HG02642 (cell line): ENCODE data around the gene APOE.

Experiments
- ATAC-seq: cut with Tn5 transposase; IDR thresholded peaks from one replicate; pipeline ENCODE4 v1.9.1; 2021; ENCODE audit warnings: mild to moderate bottlenecking; ENCODE audit not compliant: unreplicated experiment, poor library complexity

The APOE gene

DNA sequence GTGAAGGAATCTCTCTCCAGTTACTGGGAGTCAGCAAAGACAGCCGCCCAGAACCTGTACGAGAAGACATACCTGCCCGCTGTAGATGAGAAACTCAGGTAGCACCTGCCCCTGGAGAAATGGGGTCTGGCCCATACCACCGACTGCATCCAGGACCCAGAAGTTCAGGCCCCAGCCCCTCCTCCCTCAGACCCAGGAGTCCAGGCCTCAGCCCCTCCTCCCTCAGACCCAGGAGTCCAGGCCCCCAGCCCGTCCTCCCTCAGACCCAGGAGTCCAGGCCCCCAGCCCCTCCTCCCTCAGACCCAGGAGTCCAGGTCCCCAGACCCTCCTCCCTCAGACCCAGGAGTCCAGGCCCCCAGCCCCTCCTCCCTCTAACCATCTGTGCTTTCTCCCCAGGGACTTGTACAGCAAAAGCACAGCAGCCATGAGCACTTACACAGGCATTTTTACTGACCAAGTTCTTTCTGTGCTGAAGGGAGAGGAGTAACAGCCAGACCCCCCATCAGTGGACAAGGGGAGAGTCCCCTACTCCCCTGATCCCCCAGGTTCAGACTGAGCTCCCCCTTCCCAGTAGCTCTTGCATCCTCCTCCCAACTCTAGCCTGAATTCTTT lies 43.3 kb downstream of the APOE start:
- ATAC-seq: no peak

GRCh38 chr19:44949550-44949949 lies 44.0 kb downstream of the APOE start:
- ATAC-seq: no peak

GRCh38 chr19:44951179-44952159 lies 45.9 kb downstream of the APOE start:
- ATAC-seq: no peak

GRCh38 chr19:44954278-44954648 lies 48.7 kb downstream of the APOE start:
- ATAC-seq: no peak

GRCh38 chr19:44954649-44955504 lies 49.3 kb downstream of the APOE start, which contains the start of gene CLPTM1:
Gene CLPTM1 (plus strand): TSS chr19:44955380. CDS start chr19:44955396, 16 bp downstream.
- ATAC-seq: peak; percentile 83

- ATAC-seq: peak; percentile 22
Measured at GRCh38 chr19:44955505-44956439, 50.2 kb downstream of the APOE start.

- no peak for ATAC-seq
Measured at GRCh38 chr19:44957526-44957925, 51.9 kb downstream of the APOE start.

DNA sequence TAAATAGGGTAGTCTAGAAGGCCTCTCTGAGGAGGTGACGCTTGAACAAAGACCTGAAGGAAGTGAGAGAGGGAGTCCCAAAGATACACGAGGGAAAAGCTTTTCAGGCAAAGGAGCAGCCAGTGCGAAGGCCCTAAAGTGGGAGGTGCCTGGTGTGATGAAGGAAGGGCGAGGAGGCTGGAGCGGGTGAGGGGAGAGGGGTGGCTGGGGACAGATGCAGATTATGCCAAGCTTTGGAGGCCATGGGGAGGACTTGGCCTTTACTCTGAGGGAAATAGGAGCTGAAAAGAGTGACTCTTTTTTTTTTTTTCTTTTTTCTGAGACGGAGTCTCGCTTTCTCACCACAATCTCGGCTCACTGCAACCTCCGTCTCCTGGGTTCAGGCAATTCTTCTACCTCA lies 52.5 kb downstream of the APOE start:
- no peak for ATAC-seq
